ENCODE data around the gene TBX18.

DNA sequence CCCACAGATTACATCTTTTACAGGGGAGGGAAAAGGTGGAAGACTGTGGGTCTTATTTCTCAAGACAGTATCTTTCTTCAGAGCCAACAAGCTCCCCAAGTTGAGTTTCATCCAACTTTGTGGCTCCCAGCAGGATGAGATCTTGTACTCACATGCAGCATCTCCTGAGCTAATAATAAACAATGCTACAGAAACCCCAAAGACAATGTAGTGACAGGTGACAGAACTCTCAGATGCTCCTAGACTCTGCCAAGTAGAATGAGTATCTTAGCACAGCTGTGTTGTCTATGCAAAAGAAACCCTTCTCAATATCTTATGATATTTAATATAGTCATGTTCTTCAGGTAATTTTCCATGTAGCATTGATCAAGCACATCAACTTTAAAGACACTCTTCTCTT, 90.0 kb downstream of the TBX18 start:
- TF ChIP-seq, protein P1, sequence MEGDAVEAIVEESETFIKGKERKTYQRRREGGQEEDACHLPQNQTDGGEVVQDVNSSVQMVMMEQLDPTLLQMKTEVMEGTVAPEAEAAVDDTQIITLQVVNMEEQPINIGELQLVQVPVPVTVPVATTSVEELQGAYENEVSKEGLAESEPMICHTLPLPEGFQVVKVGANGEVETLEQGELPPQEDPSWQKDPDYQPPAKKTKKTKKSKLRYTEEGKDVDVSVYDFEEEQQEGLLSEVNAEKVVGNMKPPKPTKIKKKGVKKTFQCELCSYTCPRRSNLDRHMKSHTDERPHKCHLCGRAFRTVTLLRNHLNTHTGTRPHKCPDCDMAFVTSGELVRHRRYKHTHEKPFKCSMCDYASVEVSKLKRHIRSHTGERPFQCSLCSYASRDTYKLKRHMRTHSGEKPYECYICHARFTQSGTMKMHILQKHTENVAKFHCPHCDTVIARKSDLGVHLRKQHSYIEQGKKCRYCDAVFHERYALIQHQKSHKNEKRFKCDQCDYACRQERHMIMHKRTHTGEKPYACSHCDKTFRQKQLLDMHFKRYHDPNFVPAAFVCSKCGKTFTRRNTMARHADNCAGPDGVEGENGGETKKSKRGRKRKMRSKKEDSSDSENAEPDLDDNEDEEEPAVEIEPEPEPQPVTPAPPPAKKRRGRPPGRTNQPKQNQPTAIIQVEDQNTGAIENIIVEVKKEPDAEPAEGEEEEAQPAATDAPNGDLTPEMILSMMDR (conservative IDR thresholded peaks at IDR 0.05 in 1 of 2, IDR thresholded peaks at IDR 0.05 in 1 of 2; ENCODE audit: low read depth in 1 of 2, low read length in 2 of 2) = no peak
- no peak for TF ChIP-seq EZH2 (IDR thresholded peaks at IDR 0.05; ENCODE audit: low read length, missing control alignments)

Measured in fibroblast of lung (primary cell).